ENCODE data around the gene TMEM87A.

Gene TMEM87A

DNA sequence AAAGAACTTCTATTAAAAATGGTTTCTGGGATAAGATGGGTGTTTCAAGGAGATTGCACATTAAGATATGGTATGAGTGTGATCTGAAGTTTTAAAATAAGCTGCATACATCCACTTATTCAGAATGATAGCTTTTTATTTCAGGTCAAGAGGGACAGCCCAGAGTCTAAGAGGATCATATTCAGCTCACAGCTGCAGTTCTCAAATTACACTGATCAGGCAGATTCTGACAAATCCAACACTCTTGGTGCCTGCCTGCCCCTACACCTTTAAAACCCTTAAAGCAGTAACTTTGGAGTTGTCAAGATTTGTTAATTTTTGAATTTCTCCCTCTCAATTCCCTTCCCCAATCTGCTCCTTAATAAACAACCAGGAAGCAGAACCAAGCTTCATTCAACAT, 9.1 kb upstream of the TMEM87A start:
- H3K4me3 ChIP-seq (ENCODE audit: low read depth, low read length) = no peak overlapping the region
- TF ChIP-seq, protein P1, sequence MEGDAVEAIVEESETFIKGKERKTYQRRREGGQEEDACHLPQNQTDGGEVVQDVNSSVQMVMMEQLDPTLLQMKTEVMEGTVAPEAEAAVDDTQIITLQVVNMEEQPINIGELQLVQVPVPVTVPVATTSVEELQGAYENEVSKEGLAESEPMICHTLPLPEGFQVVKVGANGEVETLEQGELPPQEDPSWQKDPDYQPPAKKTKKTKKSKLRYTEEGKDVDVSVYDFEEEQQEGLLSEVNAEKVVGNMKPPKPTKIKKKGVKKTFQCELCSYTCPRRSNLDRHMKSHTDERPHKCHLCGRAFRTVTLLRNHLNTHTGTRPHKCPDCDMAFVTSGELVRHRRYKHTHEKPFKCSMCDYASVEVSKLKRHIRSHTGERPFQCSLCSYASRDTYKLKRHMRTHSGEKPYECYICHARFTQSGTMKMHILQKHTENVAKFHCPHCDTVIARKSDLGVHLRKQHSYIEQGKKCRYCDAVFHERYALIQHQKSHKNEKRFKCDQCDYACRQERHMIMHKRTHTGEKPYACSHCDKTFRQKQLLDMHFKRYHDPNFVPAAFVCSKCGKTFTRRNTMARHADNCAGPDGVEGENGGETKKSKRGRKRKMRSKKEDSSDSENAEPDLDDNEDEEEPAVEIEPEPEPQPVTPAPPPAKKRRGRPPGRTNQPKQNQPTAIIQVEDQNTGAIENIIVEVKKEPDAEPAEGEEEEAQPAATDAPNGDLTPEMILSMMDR (conservative IDR thresholded peaks at IDR 0.05; ENCODE audit: low read depth, low read length) = no peak
- DNase-seq (ENCODE audit: low read depth) = no peak

DNA sequence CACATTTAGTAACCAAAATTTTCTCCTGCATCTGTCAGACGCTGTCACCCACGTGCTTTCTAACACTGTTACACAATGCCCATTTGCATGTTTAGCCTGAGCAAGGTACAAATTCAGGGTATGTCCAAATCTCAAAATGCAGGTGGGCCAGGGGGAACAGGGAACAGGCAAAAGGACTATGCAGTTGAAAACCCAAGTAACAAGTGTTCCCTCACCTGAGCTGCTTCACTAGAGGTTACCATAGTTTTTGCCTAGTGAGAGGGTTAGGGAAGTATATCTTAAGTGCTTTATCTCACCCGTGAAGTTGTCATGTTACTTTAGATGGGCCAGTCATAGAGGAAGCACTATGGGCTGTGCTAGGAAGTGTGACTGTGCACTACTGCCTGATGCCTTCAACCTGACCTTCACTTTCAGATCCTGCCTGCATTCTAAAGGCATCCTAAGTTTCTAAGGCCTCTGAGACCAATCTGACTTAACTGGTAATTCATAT, 6.0 kb upstream of the TMEM87A start:
- DNase-seq (ENCODE audit: low read depth) = no peak
- no peak overlapping the region for H3K4me3 ChIP-seq (ENCODE audit: low read depth, low read length)

DNA sequence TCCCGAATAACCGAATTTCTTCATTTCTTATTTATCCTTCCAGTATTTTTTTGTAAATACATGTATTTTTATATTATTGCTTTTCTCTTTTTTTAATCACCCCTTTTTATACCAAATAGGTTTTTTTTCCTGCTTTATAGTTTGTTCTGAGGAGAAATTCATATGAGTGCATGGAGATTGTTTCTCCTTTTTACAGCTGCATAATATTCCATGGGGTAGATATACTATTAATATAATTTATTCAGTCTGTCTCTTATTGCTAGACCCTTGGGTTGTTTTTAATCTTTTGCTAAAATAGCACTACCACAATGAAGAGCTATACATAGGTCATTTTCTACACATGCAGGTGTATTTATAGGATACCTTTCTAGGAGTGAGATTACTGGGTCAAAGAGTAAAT, 3.5 kb upstream of the TMEM87A start:
- DNase-seq (ENCODE audit: low read depth) = no peak
- TF ChIP-seq, protein P1 (conservative IDR thresholded peaks at IDR 0.05; ENCODE audit: low read depth, low read length) = no peak
- no peak overlapping the region for H3K4me3 ChIP-seq (ENCODE audit: low read depth, low read length)

More for the DNA sequence above, 6.0 kb upstream of the TMEM87A start:
- TF ChIP-seq, protein P1 (conservative IDR thresholded peaks at IDR 0.05; ENCODE audit: low read depth, low read length) = no peak

DNA sequence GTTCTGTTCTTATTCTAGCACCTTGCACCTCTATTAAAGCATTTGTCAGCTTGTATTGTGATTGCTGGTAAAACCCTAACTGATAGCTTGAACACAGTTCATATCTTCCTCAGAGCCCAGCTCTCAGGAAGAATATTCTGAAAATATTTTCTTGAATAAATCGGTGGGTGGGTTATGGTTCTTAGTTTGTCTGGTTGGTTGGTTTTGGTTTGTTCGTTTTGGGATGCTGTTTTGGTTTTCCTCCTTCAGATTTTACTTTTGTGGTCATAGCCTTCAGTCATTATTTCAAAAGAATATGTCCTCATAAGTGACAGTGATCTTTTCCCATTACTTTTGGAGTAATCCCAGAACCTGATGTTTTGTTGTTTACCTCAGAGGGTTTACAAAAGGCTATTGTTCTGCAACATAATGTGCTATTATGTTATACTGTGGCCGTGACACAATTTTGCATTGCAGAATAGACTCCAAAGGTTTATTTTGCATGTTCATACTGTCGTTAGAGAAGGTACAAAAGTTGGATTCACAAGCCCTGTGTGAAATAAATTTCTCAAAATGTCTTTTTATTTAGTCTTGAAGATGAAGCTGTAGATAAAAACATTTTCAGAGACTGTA, 2.7 kb upstream of the TMEM87A start:
- H3K4me3 ChIP-seq (ENCODE audit: low read depth, low read length) = no peak overlapping the region
- TF ChIP-seq, protein P1 (conservative IDR thresholded peaks at IDR 0.05; ENCODE audit: low read depth, low read length) = no peak
- no peak for DNase-seq (ENCODE audit: low read depth)

DNA sequence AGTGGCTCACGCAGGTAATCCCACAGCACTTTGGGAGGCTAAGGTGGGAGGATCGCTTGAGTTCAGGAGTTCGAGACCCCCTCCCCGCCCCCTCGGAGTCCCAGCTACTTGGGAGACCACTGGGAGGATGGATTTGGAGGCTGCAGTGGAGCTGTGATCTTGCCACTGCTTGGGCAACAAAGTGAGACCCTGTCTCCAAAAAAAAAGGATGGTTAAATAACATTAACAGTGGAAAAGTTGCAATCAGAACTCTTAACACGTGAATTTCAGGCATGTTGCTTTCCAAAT, 1.4 kb upstream of the TMEM87A start:
- peak overlapping the region; percentile 97 for H3K4me3 ChIP-seq (ENCODE audit: low read depth, low read length)
- no peak for DNase-seq (ENCODE audit: low read depth)
- TF ChIP-seq, protein P1 (conservative IDR thresholded peaks at IDR 0.05; ENCODE audit: low read depth, low read length) = no peak

DNA sequence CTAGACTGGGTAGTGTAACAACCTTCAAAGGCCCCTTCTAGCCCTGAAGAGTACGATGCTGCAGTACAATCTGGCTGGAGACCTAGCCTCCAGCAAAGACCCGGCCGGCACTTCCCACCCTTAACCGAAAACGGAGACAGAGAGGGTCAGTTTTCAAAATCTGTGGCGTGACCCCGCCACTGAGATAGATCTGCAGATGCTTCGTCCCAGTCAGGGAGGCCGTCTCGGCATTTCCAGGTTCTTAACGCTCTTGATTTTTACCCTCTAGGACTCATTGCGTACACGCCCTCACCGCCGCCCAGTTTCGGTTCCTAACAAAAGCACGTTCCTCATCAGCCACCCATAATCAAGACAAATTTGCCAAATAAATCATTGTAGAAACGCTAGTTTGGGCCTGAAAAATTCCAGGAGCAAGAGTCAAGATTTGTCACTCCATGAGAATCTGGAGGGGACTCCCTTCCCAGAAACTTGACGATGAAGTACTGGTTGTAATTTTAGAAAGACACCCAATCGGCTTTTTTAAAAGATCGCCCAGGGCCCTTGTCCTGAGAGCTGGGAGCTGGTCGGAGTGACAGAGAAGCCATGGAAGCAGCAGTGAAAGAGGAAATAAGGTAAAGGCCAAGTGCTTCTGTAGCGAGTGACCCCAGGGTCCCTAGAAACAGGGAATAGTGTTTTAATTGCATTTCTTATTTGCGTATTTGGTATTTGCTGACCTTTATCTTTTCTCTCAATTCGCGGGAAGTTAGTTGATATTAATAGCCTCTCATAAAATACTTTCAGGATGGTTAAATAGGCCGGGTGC, 868 bp upstream of the TMEM87A start:
- DNase-seq (ENCODE audit: low read depth) = peak; percentile 66
- TF ChIP-seq, protein P1 (conservative IDR thresholded peaks at IDR 0.05; ENCODE audit: low read depth, low read length) = no peak
- H3K4me3 ChIP-seq (ENCODE audit: low read depth, low read length) = peak overlapping the region; percentile 97

DNA sequence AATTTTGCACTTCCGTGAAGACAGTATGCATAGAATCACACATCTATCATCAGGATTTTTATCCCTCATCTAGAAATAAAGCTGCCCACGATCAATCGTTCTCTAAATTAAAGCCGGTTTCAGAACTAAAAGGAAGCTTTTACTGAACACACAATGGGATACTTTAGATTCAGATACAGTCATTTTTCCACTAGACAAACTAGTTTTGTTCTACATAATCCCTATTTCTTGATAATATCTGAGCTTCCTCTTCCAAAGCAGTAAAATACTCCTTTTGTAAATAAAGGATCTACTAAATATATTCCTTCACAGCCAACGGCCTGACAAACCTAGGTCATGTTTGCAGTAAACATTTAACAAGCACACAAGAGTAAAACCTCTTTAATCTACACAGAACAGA, 2.2 kb downstream of the TMEM87A start:
- H3K4me3 ChIP-seq (ENCODE audit: low read depth, low read length) = no peak overlapping the region

More for the DNA sequence above, 2.2 kb downstream of the TMEM87A start:
- DNase-seq (ENCODE audit: low read depth) = no peak
- TF ChIP-seq, protein P1 (conservative IDR thresholded peaks at IDR 0.05; ENCODE audit: low read depth, low read length) = no peak
